K562 (cell line): ENCODE results near the gene LHPP.

Experiments used
- E2F4 ChIP-seq: sonication (generic); formaldehyde crosslinking; IDR thresholded peaks from 2 replicates; pipeline ENCODE4 v1.8.0; 2022; ENCODE audit warnings: mild to moderate bottlenecking, low read depth, missing genetic modification reagents
- MXI1 ChIP-seq: IDR thresholded peaks from 2 replicates; pipeline ENCODE4 v1.6.1; 2011; ENCODE audit warnings: low read depth, mild to moderate bottlenecking, improper control_type of control experiment, low read length
- NFYB ChIP-seq: IDR thresholded peaks from 2 replicates; pipeline ENCODE4 v1.6.1; 2011; ENCODE audit warnings: mild to moderate bottlenecking, moderate library complexity; ENCODE audit not compliant: insufficient read length; ENCODE audit errors: extremely low read depth
- SP1 ChIP-seq: sonication (generic); formaldehyde crosslinking; IDR thresholded peaks from 2 replicates; pipeline ENCODE4 v1.8.1; 2022; ENCODE audit warnings: mild to moderate bottlenecking, missing genetic modification reagents
- TCF7L2 ChIP-seq: fragments of 150-350 bp; IDR thresholded peaks from 2 replicates; pipeline ENCODE4 v1.6.1; 2016; ENCODE audit warnings: low read depth, mild to moderate bottlenecking, low read length, moderate library complexity
- TSHZ1 ChIP-seq: fragments of 250-450 bp; sonication (Bioruptor Pico); IDR thresholded peaks from 2 replicates; pipeline ENCODE4 v1.4.0; 2020; ENCODE audit warnings: mild to moderate bottlenecking, moderate library complexity
- ZNF512 ChIP-seq: IDR thresholded peaks from 2 replicates; pipeline ENCODE4 v1.6.1; 2016; ENCODE audit warnings: missing genetic modification characterization, missing compliant biosample characterization
- TF ChIP-seq, protein P1 (sequence below), 3 experiments: IDR thresholded peaks in 2 of 3; conservative IDR thresholded peaks in 1 of 3; 2 replicates each; pipeline ENCODE4 v1.5.1; 2011 to 2012; ENCODE audit warnings: low read length in 3 of 3, mild to moderate bottlenecking in 3 of 3, control low read depth in 2 of 3, improper control_type of control experiment in 1 of 3, inconsistent platforms in 1 of 3, low read depth in 1 of 3, mixed read lengths in 1 of 3, moderate library complexity in 1 of 3; ENCODE audit not compliant: insufficient read depth in 2 of 3
- TF ChIP-seq, protein P2 (sequence below): sonication (generic); formaldehyde crosslinking; IDR thresholded peaks from 2 replicates; pipeline ENCODE4 v1.8.0; 2023; ENCODE audit warnings: mild to moderate bottlenecking, missing genetic modification reagents

DNA sequence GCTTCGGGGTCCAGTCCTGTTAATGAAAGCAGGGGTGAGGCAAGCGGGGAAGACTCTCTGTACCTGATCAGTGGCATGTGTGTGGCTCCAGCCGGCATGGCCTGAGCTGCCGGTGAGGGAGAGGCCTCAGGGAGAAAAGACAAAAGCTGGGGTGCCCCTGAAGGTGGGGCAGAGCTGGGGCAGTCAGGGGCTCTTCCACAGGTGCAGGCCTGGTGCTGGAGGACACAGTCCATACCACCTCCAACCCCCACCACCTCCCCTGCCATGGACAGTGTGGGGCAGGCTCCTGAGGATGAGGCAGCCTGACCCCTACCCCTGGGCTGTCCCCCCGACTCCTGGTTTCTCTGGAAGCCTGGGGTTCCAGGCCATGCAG, 129.5 kb downstream of the LHPP start:
- TF ChIP-seq TCF7L2 (no peak), MXI1 (no peak), SP1 (CRISPR knock-in tag) (no peak), E2F4 (CRISPR knock-in tag) (no peak), NFYB (no peak), TSHZ1 (no peak), ZNF512 (tag) (no peak)
- TF ChIP-seq, protein P1, sequence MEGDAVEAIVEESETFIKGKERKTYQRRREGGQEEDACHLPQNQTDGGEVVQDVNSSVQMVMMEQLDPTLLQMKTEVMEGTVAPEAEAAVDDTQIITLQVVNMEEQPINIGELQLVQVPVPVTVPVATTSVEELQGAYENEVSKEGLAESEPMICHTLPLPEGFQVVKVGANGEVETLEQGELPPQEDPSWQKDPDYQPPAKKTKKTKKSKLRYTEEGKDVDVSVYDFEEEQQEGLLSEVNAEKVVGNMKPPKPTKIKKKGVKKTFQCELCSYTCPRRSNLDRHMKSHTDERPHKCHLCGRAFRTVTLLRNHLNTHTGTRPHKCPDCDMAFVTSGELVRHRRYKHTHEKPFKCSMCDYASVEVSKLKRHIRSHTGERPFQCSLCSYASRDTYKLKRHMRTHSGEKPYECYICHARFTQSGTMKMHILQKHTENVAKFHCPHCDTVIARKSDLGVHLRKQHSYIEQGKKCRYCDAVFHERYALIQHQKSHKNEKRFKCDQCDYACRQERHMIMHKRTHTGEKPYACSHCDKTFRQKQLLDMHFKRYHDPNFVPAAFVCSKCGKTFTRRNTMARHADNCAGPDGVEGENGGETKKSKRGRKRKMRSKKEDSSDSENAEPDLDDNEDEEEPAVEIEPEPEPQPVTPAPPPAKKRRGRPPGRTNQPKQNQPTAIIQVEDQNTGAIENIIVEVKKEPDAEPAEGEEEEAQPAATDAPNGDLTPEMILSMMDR (IDR thresholded peaks at IDR 0.05 in 2 of 3, conservative IDR thresholded peaks at IDR 0.05 in 1 of 3; ENCODE audit: insufficient read depth in 2 of 3, low read depth in 1 of 3, low read length in 3 of 3): no peak
- TF ChIP-seq, protein P2, sequence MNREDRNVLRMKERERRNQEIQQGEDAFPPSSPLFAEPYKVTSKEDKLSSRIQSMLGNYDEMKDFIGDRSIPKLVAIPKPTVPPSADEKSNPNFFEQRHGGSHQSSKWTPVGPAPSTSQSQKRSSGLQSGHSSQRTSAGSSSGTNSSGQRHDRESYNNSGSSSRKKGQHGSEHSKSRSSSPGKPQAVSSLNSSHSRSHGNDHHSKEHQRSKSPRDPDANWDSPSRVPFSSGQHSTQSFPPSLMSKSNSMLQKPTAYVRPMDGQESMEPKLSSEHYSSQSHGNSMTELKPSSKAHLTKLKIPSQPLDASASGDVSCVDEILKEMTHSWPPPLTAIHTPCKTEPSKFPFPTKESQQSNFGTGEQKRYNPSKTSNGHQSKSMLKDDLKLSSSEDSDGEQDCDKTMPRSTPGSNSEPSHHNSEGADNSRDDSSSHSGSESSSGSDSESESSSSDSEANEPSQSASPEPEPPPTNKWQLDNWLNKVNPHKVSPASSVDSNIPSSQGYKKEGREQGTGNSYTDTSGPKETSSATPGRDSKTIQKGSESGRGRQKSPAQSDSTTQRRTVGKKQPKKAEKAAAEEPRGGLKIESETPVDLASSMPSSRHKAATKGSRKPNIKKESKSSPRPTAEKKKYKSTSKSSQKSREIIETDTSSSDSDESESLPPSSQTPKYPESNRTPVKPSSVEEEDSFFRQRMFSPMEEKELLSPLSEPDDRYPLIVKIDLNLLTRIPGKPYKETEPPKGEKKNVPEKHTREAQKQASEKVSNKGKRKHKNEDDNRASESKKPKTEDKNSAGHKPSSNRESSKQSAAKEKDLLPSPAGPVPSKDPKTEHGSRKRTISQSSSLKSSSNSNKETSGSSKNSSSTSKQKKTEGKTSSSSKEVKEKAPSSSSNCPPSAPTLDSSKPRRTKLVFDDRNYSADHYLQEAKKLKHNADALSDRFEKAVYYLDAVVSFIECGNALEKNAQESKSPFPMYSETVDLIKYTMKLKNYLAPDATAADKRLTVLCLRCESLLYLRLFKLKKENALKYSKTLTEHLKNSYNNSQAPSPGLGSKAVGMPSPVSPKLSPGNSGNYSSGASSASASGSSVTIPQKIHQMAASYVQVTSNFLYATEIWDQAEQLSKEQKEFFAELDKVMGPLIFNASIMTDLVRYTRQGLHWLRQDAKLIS (CRISPR knock-in tag): no peak
